ENCODE results near the gene TUBB4B.

GRCh38 chr9:137240841-137241489 is at the start of gene TUBB4B:
- peak in 3 of 6 experiments; percentile 8 to 20 (median 15) for TF ChIP-seq CTCF (IDR thresholded peaks at IDR 0.05)
- peak; percentile 100 for TF ChIP-seq POLR2A (IDR thresholded peaks at IDR 0.05)

All from Peyer's patch (tissue), 4 donors.